Measurements from ENCODE around the gene TSPAN5. TPM values are rescaled to one million over a fixed set of nuclear protein-coding genes. Genes with fewer than 3 reads are reported as not detected.

Gene TSPAN5
- total and polyA plus RNA-seq, 7 experiments from 2014 or later: 3.3 to 31.6 (median 7.8) TPM

DNA sequence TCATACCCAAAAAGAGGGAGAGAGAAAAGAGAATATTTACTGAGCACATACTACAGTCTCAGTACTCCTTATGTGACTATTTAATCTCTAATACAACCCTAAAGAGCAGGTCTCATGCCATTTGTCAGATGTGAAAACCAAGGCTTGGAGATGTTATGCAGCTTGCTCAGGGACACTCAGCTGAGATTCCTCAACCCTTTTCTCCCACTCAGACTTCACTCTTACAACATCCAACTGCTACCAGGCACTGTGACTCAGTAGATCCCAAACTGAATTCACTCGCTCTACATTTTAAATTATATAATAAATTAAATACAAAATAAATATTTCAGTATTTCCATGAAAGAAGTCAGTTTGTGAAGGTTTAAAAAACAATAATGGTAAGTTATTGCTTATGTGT, 53.7 kb downstream of the TSPAN5 start:
- Mint-ChIP-seq H3K4me1 (peaks cover 26 to 63% (median 61%) of the 10 kb centered on the region in 7 donors), H3K4me3 (no peak overlapping the region), H3K36me3 (peaks cover 5 to 36% (median 14%) of the 10 kb centered on the region in 5 donors), H3K27ac (no peak overlapping the region), H3K9me3 (peaks cover 0 to 21% (median 6%) of the 10 kb centered on the region in 11 donors), H3K27me3 (no peaks in the 10 kb centered on the region)
- CTCF ChIA-PET: no interaction called here
- Histone ChIP-seq H3K9me3 (ENCODE audit: control insufficient read depth in 2 of 3, low read length in 3 of 3) (no peaks in the 10 kb centered on the region), H3K4me1 (ENCODE audit: control insufficient read depth in 2 of 2, insufficient read depth in 2 of 2, low read length in 2 of 2) (peaks cover 7 to 31% of the 10 kb centered on the region in 2 donors), H3K27me3 (ENCODE audit: control insufficient read depth in 2 of 2, insufficient read depth in 2 of 2, low read length in 2 of 2) (no peaks in the 10 kb centered on the region), H3K27ac (ENCODE audit: low read depth, low read length) (no peak overlapping the region), H3K36me3 (ENCODE audit: control insufficient read depth in 2 of 3, insufficient read depth in 3 of 3, low read length in 3 of 3) (no peaks in the 10 kb centered on the region), H3K4me3 (ENCODE audit: low read length) (no peak overlapping the region)
- intact Hi-C loops (cut with micrococcal nuclease): loop anchor here (2.0 to 5.0 kb wide), 4 partner anchors 20 to 323 kb away; partner anchors contain the start of genes EIF4E (in 1 of the 2) and TSPAN5 (in 1 of the 2)
- POLR2A ChIA-PET: no interaction called here
- DNase-seq (no peak), ATAC-seq (no peak)

- H3K9me3 Mint-ChIP-seq: peaks cover 0 to 27% (median 6%) of the 10 kb centered on the region in 11 donors
- DNase-seq (no peak), ATAC-seq (peak; percentile 42)
- no peaks in the 10 kb centered on the region for H3K27me3 ChIP-seq (ENCODE audit: control insufficient read depth in 2 of 2, insufficient read depth in 2 of 2, low read length in 2 of 2)
- peaks cover 5 to 42% (median 16%) of the 10 kb centered on the region in 5 donors for H3K36me3 Mint-ChIP-seq
- peaks cover 23 to 55% (median 54%) of the 10 kb centered on the region in 7 donors for H3K4me1 Mint-ChIP-seq
- no peaks in the 10 kb centered on the region for H3K36me3 ChIP-seq (ENCODE audit: control insufficient read depth in 2 of 3, insufficient read depth in 3 of 3, low read length in 3 of 3)
- peak overlapping the region in 3 of 9 donors; percentile 5 to 44 (median 14) for H3K27ac Mint-ChIP-seq
- H3K4me3 ChIP-seq (ENCODE audit: low read length): no peak overlapping the region
- ChIA-PET CTCF (no interaction called here), POLR2A (no interaction called here)
- peaks cover 6 to 31% of the 10 kb centered on the region in 2 donors for H3K4me1 ChIP-seq (ENCODE audit: control insufficient read depth in 2 of 2, insufficient read depth in 2 of 2, low read length in 2 of 2)
- peak overlapping the region in 3 of 10 donors; percentile 3 to 21 (median 15) for H3K4me3 Mint-ChIP-seq
- intact Hi-C loops (cut with micrococcal nuclease): loop anchor here in 1 of 2 donors (2.0 to 5.0 kb wide), 5 partner anchors 19 to 323 kb away; partner anchors contain the start of gene EIF4E
- H3K27me3 Mint-ChIP-seq: no peaks in the 10 kb centered on the region
- no peaks in the 10 kb centered on the region for H3K9me3 ChIP-seq (ENCODE audit: control insufficient read depth in 2 of 3, low read length in 3 of 3)
- H3K27ac ChIP-seq (ENCODE audit: low read depth, low read length): no peak overlapping the region
Measured at GRCh38 chr4:98603683-98604521, 54.5 kb downstream of the TSPAN5 start.

GRCh38 chr4:98602270-98602669, 56.1 kb downstream of the TSPAN5 start:
- Histone ChIP-seq H3K27me3 (ENCODE audit: control insufficient read depth in 2 of 2, insufficient read depth in 2 of 2, low read length in 2 of 2) (no peaks in the 10 kb centered on the region), H3K36me3 (ENCODE audit: control insufficient read depth in 2 of 3, insufficient read depth in 3 of 3, low read length in 3 of 3) (no peaks in the 10 kb centered on the region), H3K4me3 (ENCODE audit: low read length) (no peak overlapping the region), H3K4me1 (ENCODE audit: control insufficient read depth in 2 of 2, insufficient read depth in 2 of 2, low read length in 2 of 2) (peaks cover 0 to 27% of the 10 kb centered on the region in 2 donors), H3K27ac (ENCODE audit: low read depth, low read length) (no peak overlapping the region), H3K9me3 (ENCODE audit: control insufficient read depth in 2 of 3, low read length in 3 of 3) (no peaks in the 10 kb centered on the region)
- CTCF ChIA-PET: no interaction called here
- POLR2A ChIA-PET: no interaction called here
- H3K27ac Mint-ChIP-seq: peak overlapping the region in 4 of 9 donors; percentile 5 to 53 (median 22)
- DNase-seq: no peak
- H3K4me3 Mint-ChIP-seq: peak overlapping the region in 6 of 10 donors; percentile 10 to 70 (median 20)
- H3K27me3 Mint-ChIP-seq: no peaks in the 10 kb centered on the region
- ATAC-seq: no peak
- peaks cover 5 to 49% (median 16%) of the 10 kb centered on the region in 5 donors for H3K36me3 Mint-ChIP-seq
- H3K4me1 Mint-ChIP-seq: peaks cover 18 to 47% (median 47%) of the 10 kb centered on the region in 7 donors
- intact Hi-C loops (cut with micrococcal nuclease): loop anchor here in 1 of 2 donors (1.0 to 5.0 kb wide), 5 partner anchors 37 to 325 kb away; partner anchors contain the start of gene EIF4E
- H3K9me3 Mint-ChIP-seq: peaks cover 0 to 27% (median 6%) of the 10 kb centered on the region in 11 donors

GRCh38 chr4:98601708-98602107, 56.7 kb downstream of the TSPAN5 start:
- Mint-ChIP-seq H3K4me3 (peak overlapping the region in 7 of 10 donors; percentile 1 to 70 (median 29)), H3K9me3 (peaks cover 0 to 27% (median 6%) of the 10 kb centered on the region in 11 donors), H3K27me3 (no peaks in the 10 kb centered on the region), H3K36me3 (peaks cover 5 to 49% (median 16%) of the 10 kb centered on the region in 5 donors), H3K27ac (peak overlapping the region in 6 of 9 donors; percentile 0 to 50 (median 18)), H3K4me1 (peaks cover 18 to 47% (median 44%) of the 10 kb centered on the region in 7 donors)
- DNase-seq: no peak
- no peak overlapping the region for H3K4me3 ChIP-seq (ENCODE audit: low read length)
- H3K4me1 ChIP-seq (ENCODE audit: control insufficient read depth in 2 of 2, insufficient read depth in 2 of 2, low read length in 2 of 2): peaks cover 0 to 27% of the 10 kb centered on the region in 2 donors
- ATAC-seq: no peak
- POLR2A ChIA-PET: no interaction called here
- H3K9me3 ChIP-seq (ENCODE audit: control insufficient read depth in 2 of 3, low read length in 3 of 3): no peaks in the 10 kb centered on the region
- no peaks in the 10 kb centered on the region for H3K36me3 ChIP-seq (ENCODE audit: control insufficient read depth in 2 of 3, insufficient read depth in 3 of 3, low read length in 3 of 3)
- H3K27ac ChIP-seq (ENCODE audit: low read depth, low read length): no peak overlapping the region
- CTCF ChIA-PET: no interaction called here
- H3K27me3 ChIP-seq (ENCODE audit: control insufficient read depth in 2 of 2, insufficient read depth in 2 of 2, low read length in 2 of 2): no peaks in the 10 kb centered on the region
- intact Hi-C loops (cut with micrococcal nuclease): loop anchor here in 1 of 2 donors (1.0 to 5.0 kb wide), 5 partner anchors 38 to 326 kb away; partner anchors contain the start of gene EIF4E

GRCh38 chr4:98599617-98600205, 58.7 kb downstream of the TSPAN5 start:
- peaks cover 5 to 44% (median 16%) of the 10 kb centered on the region in 5 donors for H3K36me3 Mint-ChIP-seq
- Histone ChIP-seq H3K36me3 (ENCODE audit: control insufficient read depth in 2 of 3, insufficient read depth in 3 of 3, low read length in 3 of 3) (no peaks in the 10 kb centered on the region), H3K27me3 (ENCODE audit: control insufficient read depth in 2 of 2, insufficient read depth in 2 of 2, low read length in 2 of 2) (no peaks in the 10 kb centered on the region), H3K9me3 (ENCODE audit: control insufficient read depth in 2 of 3, low read length in 3 of 3) (no peaks in the 10 kb centered on the region), H3K27ac (ENCODE audit: low read depth, low read length) (no peak overlapping the region), H3K4me1 (ENCODE audit: control insufficient read depth in 2 of 2, insufficient read depth in 2 of 2, low read length in 2 of 2) (peaks cover 0 to 27% of the 10 kb centered on the region in 2 donors), H3K4me3 (ENCODE audit: low read length) (no peak overlapping the region)
- intact Hi-C loops (cut with micrococcal nuclease): loop anchor here in 1 of 2 donors (5.0 kb wide), 2 partner anchors 82 to 328 kb away; partner anchors contain the start of gene EIF4E
- DNase-seq (no peak), ATAC-seq (no peak)
- POLR2A ChIA-PET: no interaction called here
- CTCF ChIA-PET: no interaction called here
- no peak overlapping the region for H3K27ac Mint-ChIP-seq
- peaks cover 18 to 38% (median 34%) of the 10 kb centered on the region in 7 donors for H3K4me1 Mint-ChIP-seq
- no peak overlapping the region for H3K4me3 Mint-ChIP-seq
- H3K9me3 Mint-ChIP-seq: peaks cover 0 to 27% (median 6%) of the 10 kb centered on the region in 11 donors
- H3K27me3 Mint-ChIP-seq: no peaks in the 10 kb centered on the region

DNA sequence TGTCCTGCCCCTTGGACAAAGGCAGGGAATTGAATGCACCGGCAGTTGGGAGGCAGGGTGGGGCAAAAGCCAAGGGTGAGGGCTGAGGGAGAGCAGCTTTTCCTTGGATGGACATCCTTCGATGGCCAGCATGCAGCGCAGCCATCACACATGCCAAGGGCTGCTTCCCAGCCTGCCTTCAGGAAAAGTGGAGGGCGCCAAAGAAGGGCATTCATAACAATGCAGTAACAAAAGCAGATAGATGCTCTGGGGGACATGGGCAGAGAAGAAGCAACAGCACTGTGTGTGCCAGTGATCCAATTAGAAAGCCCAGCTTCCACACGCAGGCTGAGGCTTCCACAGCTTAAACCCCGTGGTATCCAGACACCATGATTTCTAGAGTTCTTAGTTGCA, 71.5 kb downstream of the TSPAN5 start:
- peaks cover 0 to 11% (median 0%) of the 10 kb centered on the region in 5 donors for H3K36me3 Mint-ChIP-seq
- CTCF ChIA-PET: no interaction called here
- H3K27ac ChIP-seq (ENCODE audit: low read depth, low read length): no peak overlapping the region
- H3K27me3 ChIP-seq (ENCODE audit: control insufficient read depth in 2 of 2, insufficient read depth in 2 of 2, low read length in 2 of 2): no peaks in the 10 kb centered on the region
- POLR2A ChIA-PET: no interaction called here
- no peak overlapping the region for H3K4me3 ChIP-seq (ENCODE audit: low read length)
- no peaks in the 10 kb centered on the region for H3K9me3 ChIP-seq (ENCODE audit: control insufficient read depth in 2 of 3, low read length in 3 of 3)
- no peak for DNase-seq
- H3K27me3 Mint-ChIP-seq: no peaks in the 10 kb centered on the region
- no peak overlapping the region for H3K27ac Mint-ChIP-seq
- H3K4me1 ChIP-seq (ENCODE audit: control insufficient read depth in 2 of 2, insufficient read depth in 2 of 2, low read length in 2 of 2): no peaks in the 10 kb centered on the region
- H3K4me3 Mint-ChIP-seq: no peak overlapping the region
- intact Hi-C loops (cut with micrococcal nuclease): no loop called here
- H3K9me3 Mint-ChIP-seq: peaks cover 0 to 4% (median 0%) of the 10 kb centered on the region in 11 donors
- ATAC-seq: no peak
- H3K4me1 Mint-ChIP-seq: peaks cover 2 to 26% (median 14%) of the 10 kb centered on the region in 7 donors
- H3K36me3 ChIP-seq (ENCODE audit: control insufficient read depth in 2 of 3, insufficient read depth in 3 of 3, low read length in 3 of 3): no peaks in the 10 kb centered on the region
